HG02885 (cell line): ENCODE measurements around the gene NUAK1.

ENCODE experiments used
- ATAC-seq: cut with Tn5 transposase; IDR thresholded peaks from one replicate; pipeline ENCODE4 v1.9.1; 2021; ENCODE audit warnings: mild to moderate bottlenecking; ENCODE audit not compliant: unreplicated experiment, poor library complexity

NUAK1 gene

GRCh38 chr12:106042037-106042436 lies 96.7 kb downstream of the NUAK1 start:
- no peak for ATAC-seq

DNA sequence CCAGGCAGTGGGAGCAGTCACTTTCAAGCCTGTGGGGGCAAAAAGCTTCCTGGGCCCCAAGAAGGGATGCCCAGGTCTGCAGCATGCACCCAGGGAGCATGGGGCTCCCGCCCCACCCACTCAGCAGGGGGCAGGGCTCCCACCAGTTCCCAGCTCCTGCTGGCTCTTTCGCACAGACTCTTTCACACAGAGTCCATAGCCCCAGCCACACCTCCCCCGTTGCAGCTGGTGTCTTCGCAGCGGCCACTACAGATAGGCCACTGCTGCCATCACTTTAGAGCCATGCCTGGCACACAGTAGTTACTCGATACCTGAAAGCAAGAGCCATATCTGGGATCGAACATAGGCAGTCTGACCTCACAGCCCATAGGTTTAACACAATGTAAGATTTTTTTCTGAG lies 98.2 kb downstream of the NUAK1 start:
- ATAC-seq = no peak

DNA sequence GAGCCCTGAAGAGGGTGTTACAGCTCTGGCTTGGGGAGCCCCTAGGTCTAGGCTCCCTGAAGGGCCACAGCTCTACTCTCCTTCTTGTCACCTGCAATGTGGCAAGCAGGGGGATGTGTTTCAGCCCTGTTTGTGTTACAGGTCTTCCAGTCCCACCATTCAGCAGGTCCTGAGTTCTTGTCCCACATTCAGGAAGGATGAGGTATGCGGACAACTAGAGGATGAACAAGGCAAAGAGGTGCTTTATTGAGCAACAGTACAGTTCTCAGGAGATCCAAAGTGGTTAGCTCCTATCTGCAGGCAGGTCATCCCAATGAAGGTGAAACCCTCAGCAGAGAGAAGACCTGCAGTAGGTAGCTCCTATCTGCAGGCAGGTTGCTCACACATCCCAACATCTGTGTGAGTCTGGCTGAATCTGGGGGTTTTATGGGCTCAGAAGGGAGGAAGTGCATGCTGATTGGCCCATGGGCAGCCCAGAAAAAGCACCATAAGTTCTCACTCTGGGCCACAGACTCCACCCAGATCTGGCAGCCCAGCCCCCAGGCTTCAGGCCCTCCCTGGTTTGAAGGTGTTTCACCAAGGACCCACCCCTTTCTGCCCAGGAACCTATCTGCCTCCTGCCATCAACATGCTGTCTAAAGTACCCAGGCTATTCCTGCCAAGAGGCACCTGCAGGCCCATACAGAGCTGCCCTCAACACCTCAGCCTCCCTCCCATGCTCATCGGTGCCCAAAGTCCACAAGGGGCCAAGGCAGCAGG lies 98.9 kb downstream of the NUAK1 start:
- ATAC-seq = no peak

- no peak for ATAC-seq
Measured at GRCh38 chr12:106039242-106039641, 99.5 kb downstream of the NUAK1 start.

GRCh38 chr12:106037524-106038298 lies 101.0 kb downstream of the NUAK1 start:
- ATAC-seq = no peak

- ATAC-seq = no peak
Measured at GRCh38 chr12:106035421-106035820, 103.3 kb downstream of the NUAK1 start.

GRCh38 chr12:106034316-106034715 lies 104.4 kb downstream of the NUAK1 start:
- ATAC-seq = no peak

DNA sequence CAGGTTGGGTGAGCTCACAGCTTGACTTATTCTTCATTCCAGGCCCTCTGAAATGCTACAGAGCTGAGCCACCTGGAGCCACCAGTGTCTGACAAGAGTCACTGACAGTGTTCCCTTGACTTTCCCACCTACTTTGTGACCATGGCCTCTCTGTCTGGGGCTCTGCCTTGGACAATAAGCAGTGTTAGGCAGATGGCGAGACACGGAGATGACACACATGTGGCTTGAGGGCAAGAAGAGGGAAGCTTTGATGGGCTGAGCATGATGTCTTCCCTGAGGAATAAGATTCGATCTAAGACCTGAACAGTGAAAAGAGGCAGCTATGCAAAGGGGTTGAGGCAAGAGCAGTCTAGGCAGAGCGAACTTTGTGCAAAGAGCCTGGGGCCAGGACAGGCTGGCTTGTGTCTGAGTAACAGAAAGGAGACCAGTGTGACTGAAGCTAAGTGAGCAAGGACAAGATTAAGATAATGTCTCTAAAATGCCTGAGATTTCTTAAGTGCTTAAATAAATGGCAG lies 105.5 kb downstream of the NUAK1 start:
- ATAC-seq = no peak

- ATAC-seq = no peak
Measured at GRCh38 chr12:106032623-106032925, 106.2 kb downstream of the NUAK1 start.

- ATAC-seq = no peak
Measured at GRCh38 chr12:106031761-106032622, 106.8 kb downstream of the NUAK1 start.

DNA sequence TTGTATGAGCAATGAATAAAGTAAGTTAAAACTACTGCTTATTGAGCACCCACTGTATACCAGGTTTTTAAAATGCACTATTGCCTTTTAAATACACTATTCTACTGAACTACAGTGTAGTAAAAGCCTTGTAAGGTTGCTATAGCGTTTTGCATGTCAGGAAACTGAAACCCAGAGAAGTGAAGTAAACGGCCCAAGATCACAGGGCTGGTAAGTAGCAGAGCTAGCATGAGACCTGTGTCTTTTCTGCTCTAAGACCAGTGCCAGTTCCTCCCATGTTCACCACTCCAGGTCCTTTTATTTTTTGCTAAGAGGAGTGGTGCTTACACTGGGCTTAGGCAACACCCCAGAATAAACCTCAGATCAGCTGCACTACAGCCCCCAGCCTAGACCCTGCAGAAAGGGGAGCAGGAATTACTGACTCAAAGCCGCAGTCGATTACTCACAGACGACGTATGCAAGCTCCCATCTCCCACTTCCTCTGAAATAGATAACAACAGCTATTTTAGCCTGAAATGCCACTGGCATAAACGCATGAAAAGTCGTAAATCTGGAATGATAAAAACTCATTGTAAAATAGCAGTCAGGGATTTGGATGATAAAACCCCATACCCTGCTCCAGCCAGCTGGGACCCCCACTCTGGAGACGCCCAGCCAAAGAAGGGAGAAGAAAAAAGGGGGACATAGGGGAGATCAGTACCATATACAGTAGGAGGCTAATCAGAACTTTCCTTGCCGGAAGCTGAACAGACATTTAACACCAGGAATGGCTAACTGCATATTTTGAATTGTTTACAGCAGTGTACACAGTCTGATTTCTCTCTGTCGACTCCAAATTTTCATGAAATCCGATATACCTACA lies 108.3 kb downstream of the NUAK1 start:
- ATAC-seq = no peak

- ATAC-seq = no peak
Measured at GRCh38 chr12:106029532-106029931, 109.2 kb downstream of the NUAK1 start.

DNA sequence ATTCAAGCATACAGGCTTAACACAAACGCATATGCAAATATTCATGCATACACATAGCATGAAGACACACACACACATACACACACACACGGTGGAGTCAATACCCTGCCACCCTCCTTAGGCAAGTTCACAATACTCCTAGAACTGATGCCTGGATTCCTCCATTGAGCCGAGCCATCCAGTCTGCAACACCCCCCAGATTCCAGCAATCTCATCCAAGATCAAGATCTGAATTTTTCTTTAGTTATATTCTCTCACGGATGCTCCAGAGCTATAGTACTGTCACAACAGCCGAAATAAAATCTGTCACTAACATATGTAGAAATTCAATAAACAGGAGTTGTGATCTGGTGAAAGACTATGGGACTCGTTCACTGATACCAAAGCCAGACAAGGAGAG lies 110.8 kb downstream of the NUAK1 start:
- ATAC-seq = no peak

- no peak for ATAC-seq
Measured at GRCh38 chr12:106027286-106027685, 111.5 kb downstream of the NUAK1 start.

- ATAC-seq = no peak
Measured at GRCh38 chr12:106025129-106025528, 113.6 kb downstream of the NUAK1 start.

GRCh38 chr12:106023039-106023438 lies 115.7 kb downstream of the NUAK1 start:
- ATAC-seq = no peak

GRCh38 chr12:106022568-106023012 lies 116.2 kb downstream of the NUAK1 start:
- ATAC-seq = no peak

DNA sequence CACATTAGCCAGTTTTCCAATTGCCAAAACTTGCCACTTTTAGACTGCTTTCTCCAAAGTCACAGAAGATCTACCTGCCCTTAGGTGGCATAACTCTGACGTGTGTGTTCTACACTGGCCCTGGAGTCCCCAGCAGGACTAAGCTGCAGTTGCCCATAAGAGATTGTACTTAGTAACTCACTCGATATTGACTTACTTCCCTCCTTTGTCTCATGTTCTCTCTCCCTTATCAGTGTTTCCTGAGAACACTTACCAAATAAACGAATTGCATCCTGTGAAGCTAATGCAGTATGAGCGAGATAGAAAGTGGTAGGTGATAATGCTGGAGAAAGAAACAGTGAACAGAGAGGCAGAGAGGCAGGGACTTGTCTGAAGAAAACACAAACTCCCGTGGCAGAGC lies 117.2 kb downstream of the NUAK1 start:
- no peak for ATAC-seq

DNA sequence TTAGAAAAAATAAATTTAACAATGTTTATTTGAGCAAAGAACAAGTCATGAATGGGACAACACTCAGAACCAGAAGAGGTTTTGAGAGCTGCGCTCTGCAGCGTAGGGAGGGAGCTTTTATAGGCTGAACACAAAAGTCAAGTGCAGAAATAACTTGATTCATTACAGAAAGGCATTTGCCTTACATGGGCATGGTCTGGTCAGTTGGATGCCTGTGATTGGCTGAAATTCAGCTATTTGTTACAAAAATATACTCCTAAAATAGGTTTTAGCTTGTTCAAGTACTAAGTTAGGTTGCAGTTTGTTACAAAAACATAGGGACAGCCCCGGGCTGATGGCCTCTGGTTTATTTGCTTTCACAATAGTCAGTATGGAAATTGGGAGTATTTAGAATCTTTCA lies 118.0 kb downstream of the NUAK1 start:
- no peak for ATAC-seq

DNA sequence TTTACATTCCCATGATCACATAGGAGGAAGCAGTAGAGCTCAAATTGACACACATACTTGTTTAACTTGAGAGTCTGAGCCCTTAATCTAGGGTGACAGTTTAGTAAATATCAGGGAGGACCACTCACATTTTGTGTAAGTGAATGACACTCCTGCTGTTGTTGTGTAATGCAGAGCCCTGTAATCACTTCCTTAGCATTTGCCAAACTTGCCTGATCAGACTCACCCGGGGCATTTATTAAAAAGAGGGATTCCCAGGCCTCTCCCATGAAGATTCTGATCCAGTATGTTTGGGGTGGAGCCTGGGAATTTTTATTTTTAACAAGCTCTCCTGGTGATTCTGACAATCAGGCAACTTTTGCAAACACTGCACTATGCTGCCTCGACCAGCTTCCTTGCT lies 119.6 kb downstream of the NUAK1 start:
- ATAC-seq = no peak
